Heart left ventricle (tissue), 13 donors: ENCODE results near the gene COP1.

ENCODE experiments used
- POLR2A ChIP-seq, 2 donors: fragments of 450-650 bp; IDR thresholded peaks; one replicate each; pipeline ENCODE4 v1.6.1; 2017; ENCODE audit warnings: antibody characterized with exemption in 2 of 2, mild to moderate bottlenecking in 2 of 2, moderate library complexity in 2 of 2
- TF ChIP-seq, protein P1 (sequence below), 12 donors: fragments of 200-600 bp; sonication (generic) in 4 of 12; IDR thresholded peaks; one replicate each; pipeline versions ENCODE4 v1.5.0 to v1.8.0; 2018 to 2022; ENCODE audit warnings: antibody characterized with exemption in 12 of 12, mild to moderate bottlenecking in 5 of 12
- donor health status: ischemic (EF 13 %, LVEDD 7.1; RV severe dilation, severe dysfunction).
- donor health status: DM: no; HTN: yes; CAD: no.
- donor health status: DM: no; HTN: no; CAD: no.
- donor health status: ischemic (EF 25% LVEDD 6.9; RV normal size, moderate dysfunction).
- donor health status: ischemic (EF 25% LVEDD 5.7; RV mildly dilated, moderate dysfunction).
- donor health status: ischemic (EF 35%, LVEDD 5.7; RV mildly dilated, moderate dysfunction).
- donor health status: nonischemic (EF 11% LVEDD 7.7; RV severe dilation, severe dysfunction).
- donor health status: DM: yes; HTN: yes; CAD: no.
- donor health status: PGD.
- donor health status: ischemic (EF 29% LVEDD 5.4; RV normal size, mild dysfunction).
- donor health status: nonischemic (EF 23%, LVEDD 6.1; RV moderate dilation, normal function).

DNA sequence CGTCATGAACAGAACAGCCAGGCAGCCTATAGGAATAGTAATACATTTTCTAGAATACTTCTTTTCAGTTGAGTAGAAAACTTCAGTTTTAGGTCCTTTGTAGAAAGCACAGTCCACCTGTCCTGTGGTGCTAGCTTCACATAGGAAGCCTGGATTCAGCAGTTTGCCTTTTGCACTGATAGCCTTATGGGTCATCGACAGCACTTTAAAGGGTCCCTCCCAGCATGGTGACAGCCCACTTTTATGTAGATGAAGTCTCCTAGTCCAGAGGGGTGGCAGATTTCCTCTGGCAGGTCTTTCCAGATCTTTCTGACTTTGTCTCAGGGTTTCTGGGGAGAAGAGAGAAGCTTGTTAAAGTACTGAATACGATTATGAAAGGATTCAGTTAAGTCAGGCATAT lies 302.3 kb downstream of the COP1 start:
- no peak for TF ChIP-seq POLR2A (IDR thresholded peaks at IDR 0.05)
- TF ChIP-seq, protein P1, sequence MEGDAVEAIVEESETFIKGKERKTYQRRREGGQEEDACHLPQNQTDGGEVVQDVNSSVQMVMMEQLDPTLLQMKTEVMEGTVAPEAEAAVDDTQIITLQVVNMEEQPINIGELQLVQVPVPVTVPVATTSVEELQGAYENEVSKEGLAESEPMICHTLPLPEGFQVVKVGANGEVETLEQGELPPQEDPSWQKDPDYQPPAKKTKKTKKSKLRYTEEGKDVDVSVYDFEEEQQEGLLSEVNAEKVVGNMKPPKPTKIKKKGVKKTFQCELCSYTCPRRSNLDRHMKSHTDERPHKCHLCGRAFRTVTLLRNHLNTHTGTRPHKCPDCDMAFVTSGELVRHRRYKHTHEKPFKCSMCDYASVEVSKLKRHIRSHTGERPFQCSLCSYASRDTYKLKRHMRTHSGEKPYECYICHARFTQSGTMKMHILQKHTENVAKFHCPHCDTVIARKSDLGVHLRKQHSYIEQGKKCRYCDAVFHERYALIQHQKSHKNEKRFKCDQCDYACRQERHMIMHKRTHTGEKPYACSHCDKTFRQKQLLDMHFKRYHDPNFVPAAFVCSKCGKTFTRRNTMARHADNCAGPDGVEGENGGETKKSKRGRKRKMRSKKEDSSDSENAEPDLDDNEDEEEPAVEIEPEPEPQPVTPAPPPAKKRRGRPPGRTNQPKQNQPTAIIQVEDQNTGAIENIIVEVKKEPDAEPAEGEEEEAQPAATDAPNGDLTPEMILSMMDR (IDR thresholded peaks at IDR 0.05), result no peak
